Activated CD4-positive, alpha-beta memory T cell treated with anti-CD3 and anti-CD28 coated beads, Interleukin-2, amount 10 ng/mL, durations not matched to agents 7 days and 5 days (primary cell): Measurements from ENCODE around the gene DOCK11. TPM values are rescaled to one million over a fixed set of nuclear protein-coding genes. Genes with fewer than 3 reads are reported as not detected.
"Not testable (repeated sequence)": the region's sequence is repeated elsewhere in the genome, so short reads cannot be mapped to it uniquely, and the experiment has no call there.

Experiments used
- CTCF ChIA-PET: fragments of 350-600 bp; sonication (Branson Sonifier 250); formaldehyde crosslinking; loops from one replicate; lab custom pipeline; 2021; ENCODE audit warnings: antibody characterized with exemption, inconsistent platforms; lab: Charles Lee
- POLR2A ChIA-PET: fragments of 350-600 bp; sonication (Branson Sonifier 250); formaldehyde crosslinking; loops from one replicate; lab custom pipeline; 2021; ENCODE audit warnings: antibody characterized with exemption; lab: Charles Lee
- DNase-seq: peaks from one replicate; pipeline ENCODE4 v3.0.0-alpha.2; 2020
- H3K27ac Mint-ChIP-seq: one replicate; pipeline ENCODE4 v1.8.0; 2021; ENCODE audit warnings: mild to moderate bottlenecking, mixed read lengths
- H3K27me3 Mint-ChIP-seq: one replicate; pipeline ENCODE4 v1.8.0; 2021; ENCODE audit warnings: mixed read lengths
- H3K36me3 Mint-ChIP-seq: one replicate; pipeline ENCODE4 v1.8.0; 2021; ENCODE audit warnings: low read depth, mixed read lengths
- H3K4me1 Mint-ChIP-seq: one replicate; pipeline ENCODE4 v1.8.0; 2021; ENCODE audit warnings: mixed read lengths
- H3K4me3 Mint-ChIP-seq: one replicate; pipeline ENCODE4 v1.8.0; 2021; ENCODE audit warnings: mild to moderate bottlenecking, mixed read lengths
- H3K9me3 Mint-ChIP-seq: one replicate; pipeline ENCODE4 v1.8.0; 2021; ENCODE audit warnings: mixed read lengths
- total RNA-seq, 2 experiments: library from RNA; stranded (reverse); gene quantifications; one replicate each; pipeline ENCODE4 v1.2.3, GENCODE V29; 2021

Gene DOCK11
- 10 to 100 TPM; 79.0 to 82.9 TPM for total RNA-seq

- ChIA-PET CTCF (interaction anchor here (0.6 to 2.8 kb wide), 6 partner anchors 33 to 1356 kb away, joined by 3 to 13 read pairs (median 4); no protein-coding TSS in a partner anchor), POLR2A (interaction anchor here (0.8 to 11.5 kb wide), 18 partner anchors 9 to 1001 kb away, joined by 3 to 389 read pairs (median 4); partner anchors contain the start of gene WDR44)
- Mint-ChIP-seq H3K4me1 (peaks cover 30% of the 10 kb centered on the region), H3K36me3 (peaks cover 25% of the 10 kb centered on the region), H3K27ac (peak within 1 kb of the TSS; percentile 100), H3K27me3 (no peaks in the 10 kb centered on the region), H3K9me3 (no peaks in the 10 kb centered on the region), H3K4me3 (peak within 1 kb of the TSS; percentile 100)
- peak; percentile 86 for DNase-seq
Measured at GRCh38 chrX:118495061-118495921, at the start of gene DOCK11. DOCK11 (plus strand) TSS chrX:118495815; CDS start chrX:118495972, 157 bp downstream.

- DNase-seq = no peak
- ChIA-PET POLR2A (no interaction called here), CTCF (interaction anchor here (1.8 kb wide), 1 partner anchor 10 kb away, joined by 4 read pairs; no protein-coding TSS in a partner anchor)
- peaks cover 14% of the 10 kb centered on the region for H3K36me3 Mint-ChIP-seq
- no peaks in the 10 kb centered on the region for H3K4me1 Mint-ChIP-seq
- H3K27me3 Mint-ChIP-seq = no peaks in the 10 kb centered on the region
- no peak overlapping the region for H3K4me3 Mint-ChIP-seq
- H3K9me3 Mint-ChIP-seq = no peaks in the 10 kb centered on the region
- H3K27ac Mint-ChIP-seq = no peak overlapping the region
Measured at GRCh38 chrX:118448273-118448783, 47.3 kb upstream of the DOCK11 start.

GRCh38 chrX:118455013-118455412 lies 40.6 kb upstream of the DOCK11 start:
- no peaks in the 10 kb centered on the region for H3K4me1 Mint-ChIP-seq

GRCh38 chrX:118459494-118459893 lies 36.1 kb upstream of the DOCK11 start:
- ChIA-PET POLR2A (interaction anchor here (2.7 kb wide), 1 partner anchor 37 kb away, joined by 12 read pairs; no protein-coding TSS in a partner anchor), CTCF (interaction anchor here (0.7 to 4.7 kb wide), 14 partner anchors 69 to 271 kb away, joined by 3 to 50 read pairs (median 4); no protein-coding TSS in a partner anchor)
- DNase-seq = peak; percentile 18
- Mint-ChIP-seq H3K27me3 (no peaks in the 10 kb centered on the region), H3K4me3 (no peak overlapping the region), H3K4me1 (no peaks in the 10 kb centered on the region), H3K27ac (no peak overlapping the region), H3K9me3 (no peaks in the 10 kb centered on the region), H3K36me3 (no peaks in the 10 kb centered on the region)

More at GRCh38 chrX:118455013-118455412, 40.6 kb upstream of the DOCK11 start:
- H3K27ac Mint-ChIP-seq = no peak overlapping the region
- H3K4me3 Mint-ChIP-seq = no peak overlapping the region
- CTCF ChIA-PET = no interaction called here
- no peak for DNase-seq
- peaks cover 8% of the 10 kb centered on the region for H3K36me3 Mint-ChIP-seq
- no peaks in the 10 kb centered on the region for H3K9me3 Mint-ChIP-seq
- H3K27me3 Mint-ChIP-seq = no peaks in the 10 kb centered on the region
- POLR2A ChIA-PET = no interaction called here

GRCh38 chrX:118464501-118464900 lies 31.1 kb upstream of the DOCK11 start:
- DNase-seq = no peak
- Mint-ChIP-seq H3K9me3 (no peaks in the 10 kb centered on the region), H3K4me3 (no peak overlapping the region)

GRCh38 chrX:118468122-118468521 lies 27.5 kb upstream of the DOCK11 start:
- ChIA-PET CTCF (interaction anchor here (1.3 kb wide), 1 partner anchor 134 kb away, joined by 3 read pairs; no protein-coding TSS in a partner anchor), POLR2A (interaction anchor here (0.9 kb wide), 1 partner anchor 27 kb away, joined by 3 read pairs; no protein-coding TSS in a partner anchor)
- H3K4me3 Mint-ChIP-seq = no peak overlapping the region
- no peaks in the 10 kb centered on the region for H3K27me3 Mint-ChIP-seq
- no peaks in the 10 kb centered on the region for H3K36me3 Mint-ChIP-seq
- no peaks in the 10 kb centered on the region for H3K4me1 Mint-ChIP-seq
- DNase-seq = no peak
- H3K27ac Mint-ChIP-seq = no peak overlapping the region
- peaks cover 6% of the 10 kb centered on the region for H3K9me3 Mint-ChIP-seq

More at GRCh38 chrX:118464501-118464900, 31.1 kb upstream of the DOCK11 start:
- ChIA-PET CTCF (no interaction called here), POLR2A (no interaction called here)
- no peaks in the 10 kb centered on the region for H3K36me3 Mint-ChIP-seq
- H3K4me1 Mint-ChIP-seq = no peaks in the 10 kb centered on the region
- no peak overlapping the region for H3K27ac Mint-ChIP-seq
- no peaks in the 10 kb centered on the region for H3K27me3 Mint-ChIP-seq

- H3K9me3 Mint-ChIP-seq, H3K4me3 Mint-ChIP-seq, H3K36me3 Mint-ChIP-seq, DNase-seq, H3K27ac Mint-ChIP-seq, H3K4me1 Mint-ChIP-seq, H3K27me3 Mint-ChIP-seq, CTCF ChIA-PET: not testable (repeated sequence)
- POLR2A ChIA-PET = interaction anchor here (1.3 kb wide), 1 partner anchor 26 kb away, joined by 5 read pairs; no protein-coding TSS in a partner anchor
Measured at GRCh38 chrX:118470721-118471347, 24.8 kb upstream of the DOCK11 start.

GRCh38 chrX:118474586-118474985 lies 21.0 kb upstream of the DOCK11 start:
- ChIA-PET CTCF (no interaction called here), POLR2A (no interaction called here)
- no peaks in the 10 kb centered on the region for H3K36me3 Mint-ChIP-seq
- no peak overlapping the region for H3K27ac Mint-ChIP-seq
- no peak for DNase-seq
- H3K9me3 Mint-ChIP-seq = peaks cover 6% of the 10 kb centered on the region
- no peak overlapping the region for H3K4me3 Mint-ChIP-seq
- H3K4me1 Mint-ChIP-seq = no peaks in the 10 kb centered on the region
- peaks cover 1% of the 10 kb centered on the region for H3K27me3 Mint-ChIP-seq

GRCh38 chrX:118475903-118476302 lies 19.7 kb upstream of the DOCK11 start:
- DNase-seq = no peak
- H3K9me3 Mint-ChIP-seq = peaks cover 5% of the 10 kb centered on the region
- H3K27me3 Mint-ChIP-seq = peaks cover 1% of the 10 kb centered on the region
- ChIA-PET CTCF (no interaction called here), POLR2A (no interaction called here)
- no peak overlapping the region for H3K27ac Mint-ChIP-seq
- H3K4me3 Mint-ChIP-seq = no peak overlapping the region
- H3K36me3 Mint-ChIP-seq = no peaks in the 10 kb centered on the region
- H3K4me1 Mint-ChIP-seq = no peaks in the 10 kb centered on the region

- H3K27me3 Mint-ChIP-seq = no peaks in the 10 kb centered on the region
- no peak overlapping the region for H3K4me3 Mint-ChIP-seq
- DNase-seq = no peak
- H3K9me3 Mint-ChIP-seq = no peaks in the 10 kb centered on the region
- H3K27ac Mint-ChIP-seq = no peak overlapping the region
- H3K36me3 Mint-ChIP-seq = no peaks in the 10 kb centered on the region
- H3K4me1 Mint-ChIP-seq = no peaks in the 10 kb centered on the region
- ChIA-PET POLR2A (no interaction called here), CTCF (no interaction called here)
Measured at GRCh38 chrX:118480172-118480571, 15.4 kb upstream of the DOCK11 start.

GRCh38 chrX:118482384-118482783 lies 13.2 kb upstream of the DOCK11 start:
- H3K27ac Mint-ChIP-seq, H3K9me3 Mint-ChIP-seq, H3K4me1 Mint-ChIP-seq, POLR2A ChIA-PET, H3K27me3 Mint-ChIP-seq, DNase-seq, H3K36me3 Mint-ChIP-seq, H3K4me3 Mint-ChIP-seq: not testable (repeated sequence)
- CTCF ChIA-PET = interaction anchor here (0.7 kb wide), 1 partner anchor 84 kb away, joined by 3 read pairs; no protein-coding TSS in a partner anchor

- POLR2A ChIA-PET = no interaction called here
- DNase-seq = no peak
- Mint-ChIP-seq H3K9me3 (no peaks in the 10 kb centered on the region), H3K27ac (no peak overlapping the region), H3K4me1 (no peaks in the 10 kb centered on the region), H3K4me3 (no peak overlapping the region), H3K27me3 (no peaks in the 10 kb centered on the region), H3K36me3 (no peaks in the 10 kb centered on the region)
- CTCF ChIA-PET = interaction anchor here (1.7 kb wide), 1 partner anchor 117 kb away, joined by 5 read pairs; no protein-coding TSS in a partner anchor
Measured at GRCh38 chrX:118484216-118484903, 11.3 kb upstream of the DOCK11 start.
